Stomach (tissue), 9 donors: ENCODE data around the gene PLD5. TPM values are rescaled to one million over a fixed set of nuclear protein-coding genes. Genes with fewer than 3 reads are reported as not detected.

ENCODE experiments used
- DNase-seq, 2 donors: peaks; one replicate each; pipeline versions ENCODE4 v3.0.0 to v3.0.0-alpha.2; 2013 to 2019
- H3K27ac ChIP-seq, 5 donors: fragments of 200-600 bp in 4 of 5; sonication (generic) in 4 of 5; one replicate each; pipeline ENCODE4 v1.5.1; 2013 to 2019; ENCODE audit warnings: mild to moderate bottlenecking in 1 of 5, moderate library complexity in 1 of 5
- H3K27me3 ChIP-seq, 3 donors: fragments of 200-600 bp; sonication (generic); one replicate each; pipeline ENCODE4 v1.5.1; 2017 to 2019; ENCODE audit warnings: mixed run types in 1 of 3
- H3K36me3 ChIP-seq, 4 donors: fragments of 200-600 bp; sonication (generic); 1 replicate in 3 of 4; 2 replicates in 1 of 4; pipeline ENCODE4 v1.5.1; 2016 to 2019
- H3K4me1 ChIP-seq, 4 donors: fragments of 200-600 bp; sonication (generic); one replicate each; pipeline ENCODE4 v1.5.1; 2016 to 2019
- H3K4me3 ChIP-seq, 4 donors: fragments of 200-600 bp; sonication (generic) in 3 of 4; one replicate each; pipeline ENCODE4 v1.5.1; 2016 to 2019; ENCODE audit warnings: mild to moderate bottlenecking in 1 of 4
- H3K9me3 ChIP-seq, 4 donors: fragments of 200-600 bp; sonication (generic); one replicate each; pipeline ENCODE4 v1.5.1; 2016 to 2019
- EP300 ChIP-seq: sonication (generic); formaldehyde crosslinking; IDR thresholded peaks from one replicate; pipeline ENCODE4 v1.6.1; 2017; ENCODE audit warnings: antibody characterized with exemption
- POLR2A ChIP-seq, 4 donors: fragments of 450-650 bp; IDR thresholded peaks; one replicate each; pipeline ENCODE4 v1.6.1; 2016; ENCODE audit warnings: antibody characterized with exemption in 4 of 4, control low read depth in 2 of 4, mild to moderate bottlenecking in 1 of 4, moderate library complexity in 1 of 4
- POLR2AphosphoS5 ChIP-seq, 3 donors: sonication (generic); formaldehyde crosslinking; IDR thresholded peaks; one replicate each; pipeline ENCODE4 v1.6.1; 2016; ENCODE audit warnings: antibody characterized with exemption in 3 of 3
- WGBS, 5 donors: extraction: QIAGEN DNeasy Blood & Tissue Kit in 3 of 5; methylation state at CpG; one replicate each; pipeline versions ENCODE4 v1.1.5 to v1.1.7; 2013 to 2018; 5-methylcytosine and 5-hydroxymethylcytosine counted together
- intact Hi-C: fragments of 100-400 bp; cut with DNase I; formaldehyde crosslinking; loops from one replicate; pipeline ENCODE4 v1.15.1; 2023; ENCODE audit warnings: low total_unique reads
- polyA plus RNA-seq, 3 donors: library from polyadenylated mRNA; stranded (reverse); fragments of 200-250 nt; gene quantifications; one replicate each; pipeline ENCODE4 v1.2.3, GENCODE V29; 2013
- total RNA-seq, 5 donors: library from RNA; depleted of rRNA; stranded (reverse); fragments of >200 nt; gene quantifications; one replicate each; pipeline versions ENCODE4 v1.1.0 to v1.2.3, GENCODE V29; 2014 to 2016
- TF ChIP-seq, protein P1 (sequence below), 7 experiments: fragments of 450-650 bp in 4 of 7; fragments of 200-600 bp in 3 of 7; sonication (generic) in 3 of 7; IDR thresholded peaks; one replicate each; pipeline ENCODE4 v1.5.1; 2016 to 2019; ENCODE audit warnings: antibody characterized with exemption in 7 of 7, control low read depth in 2 of 7, mild to moderate bottlenecking in 1 of 7
- donor health status: healthy with polysubstance abuse.
- donor health status: Bipolar disorder and iron deficiency.
- donor health status: healthy.

Gene PLD5
- total and polyA plus RNA-seq, 8 donors, result under 0.01 to 0.72 (median 0.23) TPM; not detected in 4

DNA sequence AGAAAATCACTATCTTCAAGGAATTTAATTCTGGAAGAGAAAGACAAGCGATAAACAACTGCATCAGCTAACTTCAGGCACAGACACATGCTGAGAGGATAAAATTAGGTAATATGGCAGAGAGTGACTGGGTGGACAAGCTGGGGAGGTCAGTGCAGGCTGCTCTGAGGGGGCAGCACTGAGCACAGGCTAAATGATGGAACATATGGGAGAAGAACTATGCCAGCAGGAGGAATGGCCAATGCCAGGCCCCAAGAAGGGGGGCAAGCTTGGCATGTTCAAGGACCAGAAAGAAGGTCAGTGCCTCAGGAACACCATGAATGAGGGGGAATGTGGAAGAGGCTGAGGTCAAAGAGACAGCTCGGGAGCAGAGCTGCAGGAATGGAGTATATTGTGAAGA, 334.9 kb downstream of the PLD5 start:
- intact Hi-C loops, result no loop called here
- Histone ChIP-seq H3K27ac (no peak overlapping the region), H3K4me3 (no peak overlapping the region), H3K9me3 (no peaks in the 10 kb centered on the region), H3K27me3 (no peaks in the 10 kb centered on the region), H3K36me3 (no peaks in the 10 kb centered on the region), H3K4me1 (no peaks in the 10 kb centered on the region)
- no peak for DNase-seq
- TF ChIP-seq POLR2A (IDR thresholded peaks at IDR 0.05) (no peak), EP300 (no peak), POLR2AphosphoS5 (IDR thresholded peaks at IDR 0.05) (no peak)
- TF ChIP-seq, protein P1, sequence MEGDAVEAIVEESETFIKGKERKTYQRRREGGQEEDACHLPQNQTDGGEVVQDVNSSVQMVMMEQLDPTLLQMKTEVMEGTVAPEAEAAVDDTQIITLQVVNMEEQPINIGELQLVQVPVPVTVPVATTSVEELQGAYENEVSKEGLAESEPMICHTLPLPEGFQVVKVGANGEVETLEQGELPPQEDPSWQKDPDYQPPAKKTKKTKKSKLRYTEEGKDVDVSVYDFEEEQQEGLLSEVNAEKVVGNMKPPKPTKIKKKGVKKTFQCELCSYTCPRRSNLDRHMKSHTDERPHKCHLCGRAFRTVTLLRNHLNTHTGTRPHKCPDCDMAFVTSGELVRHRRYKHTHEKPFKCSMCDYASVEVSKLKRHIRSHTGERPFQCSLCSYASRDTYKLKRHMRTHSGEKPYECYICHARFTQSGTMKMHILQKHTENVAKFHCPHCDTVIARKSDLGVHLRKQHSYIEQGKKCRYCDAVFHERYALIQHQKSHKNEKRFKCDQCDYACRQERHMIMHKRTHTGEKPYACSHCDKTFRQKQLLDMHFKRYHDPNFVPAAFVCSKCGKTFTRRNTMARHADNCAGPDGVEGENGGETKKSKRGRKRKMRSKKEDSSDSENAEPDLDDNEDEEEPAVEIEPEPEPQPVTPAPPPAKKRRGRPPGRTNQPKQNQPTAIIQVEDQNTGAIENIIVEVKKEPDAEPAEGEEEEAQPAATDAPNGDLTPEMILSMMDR (IDR thresholded peaks at IDR 0.05), result no peak
- 75 to 91% (median 90%) methylated on average over 2 of the region's 2 CpGs for WGBS, 5 donors

DNA sequence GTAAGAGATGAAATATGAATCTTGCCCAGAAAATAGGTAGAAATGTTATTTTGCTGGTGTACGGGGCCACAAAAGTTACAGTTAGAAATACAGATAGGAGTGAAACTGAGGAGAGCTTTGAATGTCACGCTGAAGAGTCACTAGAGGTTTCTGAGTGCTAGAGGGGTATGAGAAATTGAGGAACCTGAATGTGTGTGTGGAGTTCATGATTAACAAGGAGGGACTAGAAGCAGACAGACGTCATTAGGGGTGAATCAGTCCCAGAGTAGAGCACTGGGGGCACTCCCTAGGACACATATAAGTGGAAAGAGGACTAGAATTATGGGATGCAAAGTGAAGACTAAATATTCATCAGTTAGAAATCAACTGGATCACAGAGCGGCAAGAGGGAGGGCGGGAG, 336.7 kb downstream of the PLD5 start:
- TF ChIP-seq POLR2A (IDR thresholded peaks at IDR 0.05) (no peak), EP300 (no peak), POLR2AphosphoS5 (IDR thresholded peaks at IDR 0.05) (no peak)
- TF ChIP-seq, protein P1 (IDR thresholded peaks at IDR 0.05), result no peak
- Histone ChIP-seq H3K27ac (no peak overlapping the region), H3K9me3 (no peaks in the 10 kb centered on the region), H3K27me3 (no peaks in the 10 kb centered on the region), H3K4me3 (no peak overlapping the region), H3K4me1 (no peaks in the 10 kb centered on the region), H3K36me3 (no peaks in the 10 kb centered on the region)
- 65 to 84% (median 70%) methylated on average over 5 of the region's 5 CpGs for WGBS, 5 donors
- DNase-seq, result no peak
- intact Hi-C loops, result no loop called here

DNA sequence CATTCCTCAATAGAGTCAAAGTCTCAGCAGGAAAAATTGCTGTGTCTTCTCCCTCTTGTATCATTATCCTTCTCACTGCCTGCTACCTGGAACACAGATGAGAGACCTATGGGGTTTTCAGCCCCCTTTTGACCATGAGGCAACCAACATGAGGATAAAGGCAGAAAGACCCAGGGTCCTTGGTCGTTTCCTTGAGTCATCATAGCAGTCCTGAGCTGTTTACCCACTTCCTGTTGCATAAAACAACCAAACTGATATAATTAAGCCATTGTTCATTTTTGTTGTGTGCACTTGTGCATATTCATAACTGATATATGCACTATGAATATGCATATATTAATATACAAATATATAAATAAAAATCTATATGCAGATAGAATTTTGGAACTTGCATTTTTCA, 337.3 kb downstream of the PLD5 start:
- TF ChIP-seq, protein P1 (IDR thresholded peaks at IDR 0.05), result no peak
- TF ChIP-seq EP300 (no peak), POLR2AphosphoS5 (IDR thresholded peaks at IDR 0.05) (no peak), POLR2A (IDR thresholded peaks at IDR 0.05) (no peak)
- H3K27ac ChIP-seq, result no peak overlapping the region
- no peaks in the 10 kb centered on the region for H3K27me3 ChIP-seq
- no peaks in the 10 kb centered on the region for H3K36me3 ChIP-seq
- H3K4me3 ChIP-seq, result no peak overlapping the region
- 10 to 24% (median 11%) methylated on average over 1 of the region's 1 CpG for WGBS, 5 donors
- H3K9me3 ChIP-seq, result no peaks in the 10 kb centered on the region
- H3K4me1 ChIP-seq, result no peaks in the 10 kb centered on the region
- intact Hi-C loops, result no loop called here
- no peak for DNase-seq

DNA sequence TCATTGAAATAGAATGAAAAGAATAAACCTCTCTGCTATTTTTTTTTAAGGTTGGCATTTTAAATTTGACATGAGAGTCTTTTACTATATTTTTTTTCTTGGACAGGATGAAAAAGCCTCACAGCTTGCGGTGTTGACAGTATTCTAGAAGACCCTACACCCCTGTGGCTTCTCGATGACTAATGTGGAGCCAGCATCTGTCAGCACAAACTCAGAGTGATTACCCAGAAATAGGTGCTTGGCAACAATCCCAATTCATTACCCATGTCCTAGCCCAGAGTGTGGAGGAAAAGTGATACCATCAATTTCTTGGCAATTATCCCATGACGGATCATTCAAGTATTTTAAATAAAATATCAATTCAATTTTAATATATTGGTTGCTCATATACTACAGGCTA, 338.8 kb downstream of the PLD5 start:
- H3K9me3 ChIP-seq, result no peaks in the 10 kb centered on the region
- TF ChIP-seq POLR2A (IDR thresholded peaks at IDR 0.05) (no peak), POLR2AphosphoS5 (IDR thresholded peaks at IDR 0.05) (no peak), EP300 (no peak)
- TF ChIP-seq, protein P1 (IDR thresholded peaks at IDR 0.05), result no peak
- no peaks in the 10 kb centered on the region for H3K36me3 ChIP-seq
- WGBS, 5 donors, result 58 to 83% (median 79%) methylated on average over 3 of the region's 3 CpGs
- DNase-seq, result peak in 1 of 2 donors; percentile 12
- H3K27me3 ChIP-seq, result no peaks in the 10 kb centered on the region
- no peak overlapping the region for H3K4me3 ChIP-seq
- H3K4me1 ChIP-seq, result no peaks in the 10 kb centered on the region
- intact Hi-C loops, result no loop called here
- H3K27ac ChIP-seq, result no peak overlapping the region
